GM12801 (cell line): ENCODE data around the gene TNFAIP3.

Experiments
- CTCF ChIP-seq: IDR thresholded peaks from one replicate; pipeline ENCODE4 v1.5.1; 2011; ENCODE audit warnings: control low read depth; ENCODE audit not compliant: insufficient read length; ENCODE audit errors: extremely low read depth

Gene TNFAIP3

GRCh38 chr6:137913996-137914529 is 47.0 kb downstream of the TNFAIP3 start:
- TF ChIP-seq CTCF, result no peak

- TF ChIP-seq CTCF, result no peak
Measured at GRCh38 chr6:137914530-137915193, 47.6 kb downstream of the TNFAIP3 start.

GRCh38 chr6:137915790-137916189 is 48.7 kb downstream of the TNFAIP3 start:
- no peak for TF ChIP-seq CTCF

- no peak for TF ChIP-seq CTCF
Measured at GRCh38 chr6:137917551-137918325, 50.7 kb downstream of the TNFAIP3 start.

GRCh38 chr6:137919502-137919823 is 52.4 kb downstream of the TNFAIP3 start:
- TF ChIP-seq CTCF, result no peak

GRCh38 chr6:137919837-137920730 is 53.0 kb downstream of the TNFAIP3 start:
- no peak for TF ChIP-seq CTCF

GRCh38 chr6:137921823-137922222 is 54.8 kb downstream of the TNFAIP3 start:
- no peak for TF ChIP-seq CTCF
